Daoy (cell line): ENCODE data around the gene ISOC1. TPM values are rescaled to one million over a fixed set of nuclear protein-coding genes. Genes with fewer than 3 reads are reported as not detected.

Source experiments
- DNase-seq: peaks from one replicate; pipeline ENCODE4 v3.0.0-alpha.2; 2015; ENCODE audit warnings: low read depth
- total RNA-seq: library from RNA; depleted of rRNA; stranded (reverse); fragments of >200 nt; shearing (Covaris generic); gene quantifications from 2 replicates; pipeline ENCODE4 v1.2.3, GENCODE V29; 2014; rRNA removed

Gene ISOC1
- total RNA-seq = 35.6 and 37.4 TPM in 2 replicates

DNA sequence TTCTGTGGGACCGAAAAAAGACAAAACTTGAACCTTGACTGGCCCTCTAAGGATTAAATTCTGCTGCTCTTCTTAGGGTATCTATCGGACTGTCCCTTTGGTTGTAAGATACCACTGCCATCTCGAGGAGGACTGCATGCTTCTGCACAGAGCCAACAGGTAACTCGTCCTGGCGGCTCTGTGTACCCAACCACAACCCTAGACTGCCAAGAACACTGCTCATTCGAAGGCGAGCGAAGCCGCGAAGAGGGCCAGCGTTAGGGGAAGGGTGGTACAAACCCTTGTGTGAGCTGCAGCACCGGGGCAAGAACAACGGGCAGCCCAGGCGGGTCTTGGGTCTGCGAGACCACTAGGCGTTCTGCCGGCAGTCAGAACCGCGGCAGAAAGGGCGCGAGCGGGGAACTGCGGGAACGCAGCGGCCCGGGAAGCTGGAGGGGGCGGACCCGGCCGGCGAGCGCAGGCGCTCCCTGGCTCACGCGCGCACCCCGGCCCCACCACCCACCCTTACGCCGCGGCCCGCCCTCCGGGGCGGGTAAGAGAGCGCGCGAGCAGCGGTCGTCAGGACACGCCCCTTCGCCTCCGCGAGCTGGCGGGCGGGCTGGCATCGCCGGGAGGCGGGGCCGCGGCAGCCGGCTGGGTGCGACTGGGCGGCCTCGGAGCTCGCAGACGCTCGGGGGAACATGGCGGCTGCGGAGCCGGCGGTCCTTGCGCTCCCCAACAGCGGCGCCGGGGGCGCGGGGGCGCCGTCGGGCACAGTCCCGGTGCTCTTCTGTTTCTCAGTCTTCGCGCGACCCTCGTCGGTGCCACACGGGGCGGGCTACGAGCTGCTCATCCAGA is at the start of gene ISOC1:
TSS of gene ISOC1 (plus strand) at position 663 of the 837 bp plus-strand sequence. CDS start at position 681, 18 bp downstream.
- peak; percentile 96 for DNase-seq

DNA sequence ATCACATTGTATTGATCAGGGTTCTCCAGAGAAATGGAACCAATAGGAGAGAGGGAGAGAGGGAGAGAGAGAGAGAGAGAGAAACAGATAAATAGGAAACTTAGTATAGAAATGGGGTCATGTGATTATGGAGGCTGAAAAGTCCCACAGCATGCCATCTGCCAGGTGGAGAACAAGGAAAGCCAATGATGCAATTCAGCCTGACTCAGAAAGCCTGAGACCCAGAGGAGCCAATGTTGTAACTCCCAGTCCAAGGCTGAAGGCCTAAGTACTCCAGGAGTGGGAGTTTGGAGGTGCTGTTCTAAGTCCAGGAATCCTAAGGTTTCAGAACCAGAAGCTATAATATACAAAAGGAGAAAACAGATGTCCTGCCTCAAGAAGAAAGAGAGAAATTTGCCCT is 48.4 kb upstream of the ISOC1 start:
- DNase-seq = no peak

DNA sequence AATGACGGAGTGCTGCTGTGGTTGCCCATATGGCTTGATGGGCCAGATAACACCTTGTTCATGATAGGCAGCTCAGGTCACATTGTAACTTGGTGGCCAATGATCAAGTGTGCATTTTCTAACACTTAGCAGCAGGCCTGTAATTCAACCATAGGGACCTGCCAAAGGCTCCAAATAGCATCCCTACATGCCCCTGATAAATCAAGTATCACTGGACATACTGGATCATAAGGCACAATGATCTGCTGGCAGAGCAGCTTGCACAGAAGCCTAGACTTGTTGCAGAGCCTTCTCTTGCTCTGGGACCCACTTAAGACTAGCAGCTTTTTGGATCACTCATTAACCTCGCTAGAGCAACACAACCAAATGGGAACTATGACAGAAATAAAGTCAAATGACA is 46.0 kb upstream of the ISOC1 start:
- no peak for DNase-seq

DNA sequence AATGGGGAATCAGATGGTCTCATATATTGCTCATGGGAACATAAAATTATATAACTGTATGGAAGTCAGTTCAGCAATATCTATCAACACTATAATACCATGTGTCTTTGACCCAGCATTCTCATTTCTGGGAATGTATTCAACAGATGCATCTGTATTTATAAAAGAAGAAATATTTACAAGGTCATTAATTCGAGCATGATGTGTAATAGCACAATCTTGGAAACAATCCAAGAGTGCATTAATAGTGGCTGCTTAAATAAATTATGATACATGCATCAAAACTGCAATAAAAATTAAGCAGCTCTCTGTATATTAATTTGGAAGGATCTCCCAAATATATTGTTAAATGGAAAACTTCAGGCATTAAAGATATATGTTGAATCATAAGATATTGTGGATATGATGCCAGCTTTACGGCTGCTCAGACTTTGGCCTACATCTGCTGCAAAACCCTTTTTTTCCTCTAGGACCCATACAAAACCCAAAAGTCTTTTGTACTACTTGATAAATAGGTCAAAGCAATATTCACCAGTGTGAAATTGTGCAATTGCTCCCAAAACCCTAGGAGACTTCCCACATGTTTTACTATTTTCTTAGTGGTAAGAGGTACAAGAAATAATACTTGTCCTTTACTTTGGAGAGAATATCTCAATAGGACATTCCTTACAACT is 45.3 kb upstream of the ISOC1 start:
- DNase-seq = no peak

DNA sequence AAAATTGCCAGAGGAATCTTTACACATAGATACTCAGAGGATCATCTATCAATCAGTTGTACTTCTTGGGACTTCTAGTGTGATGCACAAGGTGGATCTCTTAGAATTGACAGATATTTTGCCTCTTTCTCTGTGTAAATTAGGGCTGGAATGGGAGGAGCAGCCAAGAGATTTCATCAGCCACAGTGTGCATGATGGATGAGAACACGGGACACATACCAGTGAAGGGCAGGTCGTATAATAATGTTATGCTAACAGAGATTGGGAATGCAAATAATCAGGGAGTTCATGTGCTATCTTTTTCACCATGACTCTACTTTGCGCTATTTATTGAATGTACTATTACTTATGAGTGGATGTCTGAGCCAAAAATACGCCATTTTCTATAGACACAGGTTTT is 43.3 kb upstream of the ISOC1 start:
- no peak for DNase-seq

DNA sequence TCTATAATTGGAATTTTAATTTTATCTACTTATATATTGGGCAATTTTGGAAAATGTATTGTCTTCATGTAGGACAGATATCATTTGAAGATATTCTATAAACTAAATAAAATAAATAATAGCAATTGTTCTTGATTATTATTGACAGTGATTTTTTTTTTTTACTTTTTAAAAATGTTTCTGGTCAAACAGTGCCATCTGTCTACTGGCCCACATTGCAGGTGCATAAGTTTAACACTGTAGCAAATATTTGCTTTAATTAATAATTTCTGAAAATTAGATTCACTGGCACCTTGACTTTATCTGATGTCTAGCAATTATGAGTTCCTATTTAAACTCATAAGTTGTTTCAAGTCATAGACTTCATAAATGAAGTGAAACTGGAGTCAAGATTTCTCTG is 41.1 kb upstream of the ISOC1 start:
- no peak for DNase-seq

DNA sequence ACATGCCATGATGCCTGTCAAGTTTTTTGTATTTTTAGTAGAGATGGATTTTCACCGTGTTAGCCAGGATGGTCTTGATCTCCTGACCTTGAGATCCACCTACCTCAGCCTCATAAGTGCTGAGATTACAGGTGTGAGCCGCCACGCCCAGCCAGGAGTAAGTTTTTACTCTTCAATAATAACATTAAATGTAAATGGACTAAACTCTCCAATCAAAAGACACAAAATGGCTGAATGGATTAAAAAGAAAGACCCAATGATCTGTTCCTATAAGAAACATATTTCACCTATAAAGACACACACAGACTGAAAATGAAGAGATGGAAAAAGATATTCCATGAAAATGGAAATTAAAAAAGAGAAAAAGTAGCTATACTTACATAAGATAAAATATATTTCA is 37.2 kb upstream of the ISOC1 start:
- DNase-seq = no peak

DNA sequence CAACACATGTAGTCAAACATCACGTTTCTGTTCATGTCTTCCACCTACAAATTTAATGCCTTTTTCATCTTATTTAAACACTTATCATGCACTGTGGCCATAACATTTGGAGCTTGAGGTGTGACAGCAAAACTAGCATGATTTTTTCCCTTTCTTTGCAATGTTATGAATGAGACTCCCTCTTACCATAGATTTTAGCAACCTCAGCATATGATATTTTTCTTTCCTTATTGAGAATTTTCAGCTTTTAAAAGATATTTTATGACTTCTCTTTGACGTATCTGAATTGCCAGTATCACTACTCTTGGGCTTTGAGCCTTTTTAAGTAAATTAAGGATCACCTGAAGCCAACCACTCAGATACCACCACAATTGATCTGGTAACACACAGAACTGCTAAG is 32.7 kb upstream of the ISOC1 start:
- DNase-seq = no peak

DNA sequence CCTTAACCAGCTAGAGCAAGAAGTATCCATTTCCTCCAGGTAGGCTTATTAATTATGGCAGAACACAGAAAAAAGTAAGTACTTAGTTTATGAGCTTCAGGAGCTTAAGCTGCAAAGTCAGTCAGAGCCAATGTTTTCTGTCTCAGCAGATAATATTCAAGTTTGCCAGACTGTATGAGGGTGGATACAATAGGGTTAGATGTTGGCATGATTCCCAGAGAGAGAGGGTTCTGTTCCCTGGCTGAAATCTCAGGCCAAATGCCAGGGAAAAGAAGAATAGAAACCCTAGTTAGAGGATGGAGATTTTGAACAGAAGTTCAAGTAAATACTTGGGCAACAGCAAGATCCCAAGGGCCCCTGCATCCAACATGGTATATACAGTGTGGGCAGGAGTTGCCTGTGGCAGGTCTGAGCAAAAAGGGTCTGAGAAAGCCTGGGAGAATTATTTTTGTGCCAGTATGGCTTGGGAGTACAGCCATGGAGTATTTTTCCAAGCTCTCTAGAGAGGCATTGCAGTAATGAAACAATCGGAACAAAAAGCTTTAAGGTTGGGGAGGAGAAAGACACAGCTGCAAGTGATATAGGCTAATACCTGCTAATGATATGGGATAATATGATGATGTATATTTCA is 31.0 kb upstream of the ISOC1 start:
- no peak for DNase-seq

DNA sequence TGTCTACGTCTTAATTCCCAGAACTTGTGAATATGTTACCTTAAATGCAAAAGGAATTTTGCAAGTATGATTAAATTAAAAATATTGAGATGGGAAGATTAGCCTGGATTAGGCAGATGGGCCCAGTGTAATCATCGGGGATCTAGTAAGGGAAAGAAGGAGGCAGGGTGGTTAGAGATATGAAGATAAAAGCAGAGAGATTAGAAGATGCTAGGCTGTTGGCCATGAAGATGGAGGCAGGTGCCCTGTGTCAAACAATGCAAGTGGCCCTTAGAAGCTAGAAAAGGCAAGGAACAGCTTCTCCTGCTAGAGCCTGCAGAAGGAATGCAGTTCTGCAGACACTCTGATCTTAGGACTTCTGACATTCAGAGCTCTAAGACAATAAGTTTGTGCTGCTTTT is 28.8 kb upstream of the ISOC1 start:
- no peak for DNase-seq

DNA sequence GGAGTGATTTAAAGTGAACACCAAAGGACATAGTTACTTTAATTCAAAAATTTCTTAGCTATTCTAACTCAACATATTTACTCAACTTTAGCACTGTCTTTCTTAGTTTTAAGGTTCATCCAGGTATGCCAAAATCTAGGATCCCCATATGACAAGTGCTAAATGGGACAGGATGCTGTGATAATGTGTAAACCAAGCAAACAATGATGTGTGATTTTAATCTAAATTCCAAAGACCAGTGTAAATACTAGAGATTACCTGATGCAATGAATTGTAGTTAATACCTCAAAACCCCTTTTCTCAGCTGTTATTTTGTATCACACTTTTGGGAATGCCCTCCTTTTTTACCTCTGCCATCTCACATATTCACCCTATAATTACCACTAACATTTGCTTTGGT is 26.8 kb upstream of the ISOC1 start:
- no peak for DNase-seq

DNA sequence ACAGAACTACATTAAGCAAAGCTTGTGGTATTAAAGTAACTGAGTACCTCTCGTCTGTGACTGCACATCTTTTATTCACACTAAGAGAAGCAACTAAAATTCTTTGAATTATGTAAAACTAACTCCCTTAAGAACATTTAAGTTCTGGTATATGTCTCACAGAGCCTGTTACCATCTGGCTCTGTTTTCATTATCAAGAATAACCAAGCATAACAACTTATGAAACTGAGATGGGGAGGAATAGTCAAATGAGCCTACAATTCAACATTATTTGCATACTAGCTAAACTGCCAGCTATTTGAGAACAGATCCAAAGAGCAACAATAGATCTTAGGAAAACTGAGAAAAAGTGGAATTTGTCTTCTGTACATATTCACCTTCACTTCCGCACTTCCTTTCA is 25.3 kb upstream of the ISOC1 start:
- DNase-seq = no peak

DNA sequence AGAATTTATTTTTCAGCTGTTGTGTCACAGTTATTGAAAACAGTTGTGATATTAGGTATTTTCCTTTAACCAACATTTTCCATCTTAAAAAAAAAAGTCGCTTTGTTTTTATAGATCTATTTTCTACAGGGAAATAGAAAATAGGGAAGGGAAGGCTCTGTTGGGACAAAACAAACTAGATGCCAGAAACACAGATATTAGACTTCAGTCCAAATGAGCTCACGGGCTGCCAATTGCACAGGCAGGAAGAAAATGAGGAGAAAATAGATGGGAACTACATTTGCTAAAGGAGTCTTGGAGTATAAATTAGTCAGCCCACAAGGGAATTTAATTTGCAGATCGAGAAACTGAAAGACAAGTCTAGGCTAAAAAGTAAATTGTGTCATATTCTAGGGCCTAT is 21.4 kb upstream of the ISOC1 start:
- no peak for DNase-seq

DNA sequence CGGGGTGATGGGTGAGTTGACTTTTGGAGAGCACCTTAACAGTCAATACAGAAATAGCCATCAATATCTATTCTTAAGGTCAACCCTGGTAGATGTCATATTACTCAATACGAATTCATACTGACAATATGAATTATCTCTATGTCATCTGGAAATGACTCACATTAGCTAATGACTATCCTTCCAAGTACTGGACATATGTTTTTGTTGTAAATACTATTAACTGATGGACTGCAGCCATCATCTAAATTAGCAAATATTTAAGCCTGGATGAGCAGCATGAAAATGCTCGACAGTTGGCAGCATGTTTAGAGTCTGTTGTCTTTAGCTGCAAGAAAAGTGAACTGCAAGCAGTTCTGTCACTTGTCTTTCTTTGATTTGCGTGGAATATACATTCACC is 19.6 kb upstream of the ISOC1 start:
- DNase-seq = no peak

DNA sequence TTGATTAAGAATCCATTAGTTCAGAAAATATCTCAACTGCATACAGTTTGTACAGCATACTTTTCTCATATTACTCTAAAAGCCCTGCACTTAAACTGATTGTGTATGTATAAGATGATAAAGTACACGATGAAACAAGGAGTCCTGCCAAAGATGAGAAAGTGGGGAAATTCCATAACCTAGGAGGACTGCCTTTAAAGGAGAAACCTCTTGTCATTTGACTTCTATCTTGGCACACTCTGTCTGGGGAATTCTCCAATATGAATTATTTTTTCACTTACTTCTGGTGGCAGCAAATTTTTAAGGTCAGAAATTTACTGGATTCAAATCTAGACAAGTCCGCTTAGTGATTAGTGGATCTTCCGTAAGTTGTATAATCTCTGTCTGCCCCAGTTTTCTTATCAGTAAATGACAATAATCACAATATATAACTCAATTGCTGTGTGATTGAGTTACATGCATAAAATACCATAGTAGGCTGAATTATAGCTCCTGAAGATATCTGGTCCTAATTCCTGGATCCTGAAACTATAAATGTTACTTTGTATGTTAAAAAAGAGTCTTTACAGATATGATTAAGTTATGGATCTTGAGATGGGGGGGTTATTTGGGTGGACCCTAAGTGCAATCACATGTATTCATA is 17.0 kb upstream of the ISOC1 start:
- no peak for DNase-seq

DNA sequence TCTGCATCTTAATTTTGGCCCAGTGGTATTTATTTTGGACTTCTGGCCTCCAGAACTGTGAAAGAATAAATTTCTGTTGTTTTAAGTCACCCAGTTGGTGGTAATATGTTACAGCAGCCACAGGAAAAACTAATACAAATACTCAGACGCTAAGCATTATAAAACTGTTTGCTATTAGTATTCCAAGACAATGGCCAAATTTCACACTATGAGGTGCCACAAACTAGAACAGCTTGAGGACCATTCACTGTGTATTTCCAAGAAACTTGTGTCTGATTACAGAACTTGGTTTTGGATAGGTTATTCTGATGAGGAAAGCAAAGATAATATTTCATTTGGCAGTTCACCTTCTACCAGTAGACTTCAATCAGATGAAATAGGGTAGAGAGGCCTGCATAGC is 16.3 kb upstream of the ISOC1 start:
- DNase-seq = no peak

DNA sequence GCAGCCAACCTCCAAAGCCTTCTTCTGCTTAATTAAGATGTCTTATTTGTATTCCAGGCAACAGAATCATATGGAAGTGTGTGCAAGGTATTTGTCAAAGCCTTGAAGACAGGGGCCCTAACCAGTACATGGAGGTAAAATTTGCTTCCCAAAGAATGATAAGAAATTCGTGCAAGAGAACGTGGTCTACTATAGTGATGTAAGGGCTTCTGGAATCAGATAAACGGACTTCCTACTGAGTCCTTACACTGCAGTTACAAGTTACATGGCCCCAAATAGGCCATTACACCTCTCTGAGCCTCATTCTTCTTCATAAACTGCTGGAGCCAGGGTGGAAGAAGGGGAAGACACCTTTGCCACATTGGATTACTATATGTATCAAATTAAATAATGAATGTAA is 15.9 kb upstream of the ISOC1 start:
- no peak for DNase-seq

DNA sequence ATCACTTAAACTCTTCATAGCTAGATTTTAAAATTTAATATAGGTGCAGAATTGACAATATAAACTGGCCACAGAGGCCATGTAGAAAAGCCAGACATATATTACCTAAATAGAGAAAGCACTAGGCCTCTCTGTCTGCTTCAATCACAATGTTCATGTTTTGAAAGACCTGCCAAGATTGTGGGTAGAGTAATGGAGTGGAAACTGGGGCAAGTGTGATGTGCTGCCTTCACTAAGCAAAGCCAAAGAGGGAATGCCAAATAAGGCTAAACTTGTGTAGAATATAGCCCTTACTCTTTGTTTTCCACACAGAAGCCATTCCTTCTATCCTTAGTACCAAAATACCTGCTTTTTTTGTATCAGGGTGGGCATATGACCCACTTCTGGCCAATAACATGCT is 15.1 kb upstream of the ISOC1 start:
- DNase-seq = peak; percentile 17

DNA sequence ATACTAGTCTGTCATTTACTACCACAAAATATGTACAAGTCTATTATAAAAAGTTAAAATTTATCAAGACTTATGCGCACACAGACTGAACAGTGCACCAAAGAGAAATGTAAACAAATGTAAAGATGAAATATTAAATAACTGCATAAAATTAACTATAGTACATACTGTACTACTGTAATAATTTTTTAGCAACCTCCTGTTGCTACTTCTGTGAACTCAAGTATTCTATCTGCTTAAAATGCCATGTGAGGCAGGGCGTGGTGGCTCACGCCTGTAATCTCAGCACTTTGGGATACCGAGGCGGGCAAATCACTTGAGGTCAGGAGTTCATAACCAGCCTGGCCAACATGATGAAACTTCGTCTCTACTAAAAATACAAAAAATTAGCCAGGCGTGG is 13.8 kb upstream of the ISOC1 start:
- DNase-seq = no peak

DNA sequence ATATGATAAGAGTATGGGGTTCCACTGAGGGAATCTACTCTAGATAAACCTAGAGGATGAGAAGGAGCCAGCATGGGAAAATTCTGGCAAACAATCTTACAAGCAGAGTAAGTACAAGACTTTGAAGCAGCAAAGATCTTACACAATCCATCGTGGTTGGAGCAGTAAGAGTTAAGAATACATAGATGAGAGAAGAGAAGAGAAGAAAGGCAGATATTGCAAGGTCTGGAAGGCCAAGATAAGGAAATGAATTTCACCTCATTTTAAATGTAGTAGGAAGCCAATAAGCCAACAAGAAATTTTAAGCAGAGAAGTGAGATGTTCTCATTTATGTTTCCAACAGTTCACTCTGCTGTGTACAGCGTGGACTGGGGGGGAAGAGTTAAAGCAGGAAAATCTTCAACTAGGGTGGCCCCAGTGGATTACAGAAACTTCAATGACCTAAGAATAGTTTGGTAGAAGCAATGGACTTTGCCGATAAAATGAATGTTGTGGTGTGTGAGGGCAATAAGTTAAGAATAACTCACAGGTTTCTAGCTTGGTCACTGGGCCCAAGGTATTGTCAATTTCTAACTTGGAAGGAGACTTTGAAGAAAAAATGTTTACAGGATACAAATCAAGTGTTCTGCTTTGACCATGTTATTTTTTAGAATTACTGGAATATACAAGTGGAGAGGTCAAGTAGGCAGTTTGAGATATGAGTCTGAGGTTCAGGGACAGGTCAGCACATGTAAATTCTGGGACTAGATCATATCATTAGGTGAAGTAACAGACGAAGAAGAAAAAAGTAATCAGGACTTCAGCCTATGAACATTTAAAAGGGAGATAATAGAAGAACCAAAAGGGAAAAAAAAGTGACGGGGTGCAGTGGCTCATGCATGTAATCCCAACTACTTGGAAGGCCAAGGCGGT is 12.1 kb upstream of the ISOC1 start:
- no peak for DNase-seq
